Memory B cell (primary cell): ENCODE measurements around the gene CTNND2.

ENCODE experiments used
- ATAC-seq: fragments of 150-1000 bp; cut with Tn5 transposase; 2 replicates; pipeline ENCODE4 v1.10.0; 2021; ENCODE audit warnings: low read depth, mild to moderate bottlenecking, moderate library complexity
- DNase-seq, 2 donors: peaks; one replicate each; pipeline ENCODE4 v3.0.0; 2022; ENCODE audit warnings: low spot score in 2 of 2
- H3K27ac Mint-ChIP-seq: one replicate; pipeline ENCODE4 v1.8.0; 2022; ENCODE audit warnings: mild to moderate bottlenecking, moderate library complexity, mixed read lengths
- H3K27me3 Mint-ChIP-seq: one replicate; pipeline ENCODE4 v1.8.0; 2022; ENCODE audit warnings: mixed read lengths
- H3K36me3 Mint-ChIP-seq: one replicate; pipeline ENCODE4 v1.8.0; 2022; ENCODE audit warnings: mild to moderate bottlenecking, mixed read lengths
- H3K4me1 Mint-ChIP-seq: one replicate; pipeline ENCODE4 v1.8.0; 2022; ENCODE audit warnings: mixed read lengths
- H3K4me3 Mint-ChIP-seq: one replicate; pipeline ENCODE4 v1.8.0; 2022; ENCODE audit warnings: mild to moderate bottlenecking, moderate library complexity, mixed read lengths
- H3K9me3 Mint-ChIP-seq: one replicate; pipeline ENCODE4 v1.8.0; 2022; ENCODE audit warnings: mixed read lengths

Gene CTNND2

GRCh38 chr5:11514705-11515432 is 389.4 kb downstream of the CTNND2 start:
- Mint-ChIP-seq H3K4me3 (no peak overlapping the region), H3K27ac (no peak overlapping the region), H3K9me3 (no peaks in the 10 kb centered on the region), H3K36me3 (no peaks in the 10 kb centered on the region), H3K27me3 (no peaks in the 10 kb centered on the region), H3K4me1 (no peaks in the 10 kb centered on the region)
- ATAC-seq, result no peak
- no peak for DNase-seq

- Mint-ChIP-seq H3K9me3 (no peaks in the 10 kb centered on the region), H3K4me3 (no peak overlapping the region), H3K4me1 (no peaks in the 10 kb centered on the region), H3K36me3 (no peaks in the 10 kb centered on the region), H3K27me3 (no peaks in the 10 kb centered on the region), H3K27ac (no peak overlapping the region)
- no peak for DNase-seq
- no peak for ATAC-seq
Measured at GRCh38 chr5:11511878-11512277, 392.4 kb downstream of the CTNND2 start.

GRCh38 chr5:11510889-11511288 is 393.4 kb downstream of the CTNND2 start:
- ATAC-seq (no peak), DNase-seq (no peak)
- Mint-ChIP-seq H3K27ac (no peak overlapping the region), H3K4me3 (no peak overlapping the region), H3K36me3 (no peaks in the 10 kb centered on the region), H3K27me3 (no peaks in the 10 kb centered on the region), H3K9me3 (no peaks in the 10 kb centered on the region), H3K4me1 (no peaks in the 10 kb centered on the region)

- no peaks in the 10 kb centered on the region for H3K36me3 Mint-ChIP-seq
- no peaks in the 10 kb centered on the region for H3K9me3 Mint-ChIP-seq
- no peak overlapping the region for H3K4me3 Mint-ChIP-seq
- no peaks in the 10 kb centered on the region for H3K27me3 Mint-ChIP-seq
- no peak overlapping the region for H3K27ac Mint-ChIP-seq
- H3K4me1 Mint-ChIP-seq, result no peaks in the 10 kb centered on the region
- ATAC-seq, result no peak
- no peak for DNase-seq
Measured at GRCh38 chr5:11509793-11510192, 394.5 kb downstream of the CTNND2 start.

GRCh38 chr5:11507156-11507910 is 396.9 kb downstream of the CTNND2 start:
- no peaks in the 10 kb centered on the region for H3K36me3 Mint-ChIP-seq
- H3K27me3 Mint-ChIP-seq, result no peaks in the 10 kb centered on the region
- DNase-seq, result no peak
- no peak for ATAC-seq
- no peaks in the 10 kb centered on the region for H3K4me1 Mint-ChIP-seq
- H3K9me3 Mint-ChIP-seq, result no peaks in the 10 kb centered on the region
- H3K27ac Mint-ChIP-seq, result no peak overlapping the region
- no peak overlapping the region for H3K4me3 Mint-ChIP-seq

GRCh38 chr5:11504886-11505193 is 399.4 kb downstream of the CTNND2 start:
- Mint-ChIP-seq H3K4me1 (no peaks in the 10 kb centered on the region), H3K9me3 (no peaks in the 10 kb centered on the region), H3K27ac (no peak overlapping the region), H3K4me3 (no peak overlapping the region), H3K36me3 (no peaks in the 10 kb centered on the region), H3K27me3 (no peaks in the 10 kb centered on the region)
- DNase-seq (no peak), ATAC-seq (no peak)

- no peak for DNase-seq
- H3K36me3 Mint-ChIP-seq, result no peaks in the 10 kb centered on the region
- no peak overlapping the region for H3K4me3 Mint-ChIP-seq
- no peak for ATAC-seq
- no peaks in the 10 kb centered on the region for H3K27me3 Mint-ChIP-seq
- no peaks in the 10 kb centered on the region for H3K4me1 Mint-ChIP-seq
- H3K9me3 Mint-ChIP-seq, result no peaks in the 10 kb centered on the region
- H3K27ac Mint-ChIP-seq, result no peak overlapping the region
Measured at GRCh38 chr5:11504065-11504885, 400.0 kb downstream of the CTNND2 start.

GRCh38 chr5:11502783-11503182 is 401.5 kb downstream of the CTNND2 start:
- DNase-seq (no peak), ATAC-seq (no peak)
- Mint-ChIP-seq H3K4me3 (no peak overlapping the region), H3K9me3 (no peaks in the 10 kb centered on the region), H3K27ac (no peak overlapping the region), H3K36me3 (no peaks in the 10 kb centered on the region), H3K27me3 (no peaks in the 10 kb centered on the region), H3K4me1 (no peaks in the 10 kb centered on the region)

- ATAC-seq (no peak), DNase-seq (no peak)
- Mint-ChIP-seq H3K4me3 (no peak overlapping the region), H3K27ac (no peak overlapping the region), H3K4me1 (no peaks in the 10 kb centered on the region), H3K27me3 (peaks cover 5% of the 10 kb centered on the region), H3K9me3 (peaks cover 2% of the 10 kb centered on the region), H3K36me3 (peaks cover 1% of the 10 kb centered on the region)
Measured at GRCh38 chr5:11497651-11498050, 406.6 kb downstream of the CTNND2 start.

- DNase-seq, result no peak
- peaks cover 2% of the 10 kb centered on the region for H3K9me3 Mint-ChIP-seq
- no peak overlapping the region for H3K4me3 Mint-ChIP-seq
- no peak for ATAC-seq
- no peaks in the 10 kb centered on the region for H3K4me1 Mint-ChIP-seq
- H3K36me3 Mint-ChIP-seq, result peaks cover 1% of the 10 kb centered on the region
- no peak overlapping the region for H3K27ac Mint-ChIP-seq
- H3K27me3 Mint-ChIP-seq, result peaks cover 5% of the 10 kb centered on the region
Measured at GRCh38 chr5:11496137-11496719, 408.0 kb downstream of the CTNND2 start.

GRCh38 chr5:11494340-11494739 is 409.9 kb downstream of the CTNND2 start:
- no peak for ATAC-seq
- H3K4me1 Mint-ChIP-seq, result no peaks in the 10 kb centered on the region
- peaks cover 5% of the 10 kb centered on the region for H3K27me3 Mint-ChIP-seq
- peaks cover 1% of the 10 kb centered on the region for H3K36me3 Mint-ChIP-seq
- DNase-seq, result no peak
- H3K9me3 Mint-ChIP-seq, result peaks cover 2% of the 10 kb centered on the region
- no peak overlapping the region for H3K27ac Mint-ChIP-seq
- H3K4me3 Mint-ChIP-seq, result no peak overlapping the region

- H3K27ac Mint-ChIP-seq, result no peak overlapping the region
- no peaks in the 10 kb centered on the region for H3K4me1 Mint-ChIP-seq
- ATAC-seq, result no peak
- H3K4me3 Mint-ChIP-seq, result no peak overlapping the region
- H3K27me3 Mint-ChIP-seq, result peaks cover 1% of the 10 kb centered on the region
- no peaks in the 10 kb centered on the region for H3K9me3 Mint-ChIP-seq
- DNase-seq, result no peak
- H3K36me3 Mint-ChIP-seq, result no peaks in the 10 kb centered on the region
Measured at GRCh38 chr5:11491404-11492075, 412.7 kb downstream of the CTNND2 start.

- no peak overlapping the region for H3K4me3 Mint-ChIP-seq
- no peak for ATAC-seq
- H3K9me3 Mint-ChIP-seq, result no peaks in the 10 kb centered on the region
- H3K27me3 Mint-ChIP-seq, result peaks cover 8% of the 10 kb centered on the region
- no peak overlapping the region for H3K27ac Mint-ChIP-seq
- H3K36me3 Mint-ChIP-seq, result no peaks in the 10 kb centered on the region
- no peak for DNase-seq
- no peaks in the 10 kb centered on the region for H3K4me1 Mint-ChIP-seq
Measured at GRCh38 chr5:11483630-11484029, 420.6 kb downstream of the CTNND2 start.

GRCh38 chr5:11482011-11482410 is 422.2 kb downstream of the CTNND2 start:
- no peak overlapping the region for H3K27ac Mint-ChIP-seq
- no peaks in the 10 kb centered on the region for H3K9me3 Mint-ChIP-seq
- H3K4me3 Mint-ChIP-seq, result no peak overlapping the region
- peaks cover 8% of the 10 kb centered on the region for H3K27me3 Mint-ChIP-seq
- H3K36me3 Mint-ChIP-seq, result no peaks in the 10 kb centered on the region
- DNase-seq (no peak), ATAC-seq (no peak)
- H3K4me1 Mint-ChIP-seq, result no peaks in the 10 kb centered on the region
